GM13977 (cell line): ENCODE data around the gene PPP4C.

Source experiments
- DNase-seq: peaks from one replicate; pipeline ENCODE4 v3.0.0; 2012; ENCODE audit warnings: low spot score
- in situ Hi-C: fragments of 300-500 bp; cut with MboI; formaldehyde crosslinking; loops from one replicate; pipeline ENCODE4 v1.12.0; 2022; ENCODE audit warnings: low sequenced_read_pairs, low pct_unique_long_range_greater_than_20kb, mixed read lengths, inconsistent platforms; ENCODE audit not compliant: unreplicated experiment
- TF ChIP-seq, protein P1 (sequence below): IDR thresholded peaks from 2 replicates; pipeline ENCODE4 v1.5.1; 2012; ENCODE audit warnings: mild to moderate bottlenecking, control low read depth; ENCODE audit not compliant: insufficient read depth; ENCODE audit errors: extremely low read depth, missing control alignments

Gene PPP4C

DNA sequence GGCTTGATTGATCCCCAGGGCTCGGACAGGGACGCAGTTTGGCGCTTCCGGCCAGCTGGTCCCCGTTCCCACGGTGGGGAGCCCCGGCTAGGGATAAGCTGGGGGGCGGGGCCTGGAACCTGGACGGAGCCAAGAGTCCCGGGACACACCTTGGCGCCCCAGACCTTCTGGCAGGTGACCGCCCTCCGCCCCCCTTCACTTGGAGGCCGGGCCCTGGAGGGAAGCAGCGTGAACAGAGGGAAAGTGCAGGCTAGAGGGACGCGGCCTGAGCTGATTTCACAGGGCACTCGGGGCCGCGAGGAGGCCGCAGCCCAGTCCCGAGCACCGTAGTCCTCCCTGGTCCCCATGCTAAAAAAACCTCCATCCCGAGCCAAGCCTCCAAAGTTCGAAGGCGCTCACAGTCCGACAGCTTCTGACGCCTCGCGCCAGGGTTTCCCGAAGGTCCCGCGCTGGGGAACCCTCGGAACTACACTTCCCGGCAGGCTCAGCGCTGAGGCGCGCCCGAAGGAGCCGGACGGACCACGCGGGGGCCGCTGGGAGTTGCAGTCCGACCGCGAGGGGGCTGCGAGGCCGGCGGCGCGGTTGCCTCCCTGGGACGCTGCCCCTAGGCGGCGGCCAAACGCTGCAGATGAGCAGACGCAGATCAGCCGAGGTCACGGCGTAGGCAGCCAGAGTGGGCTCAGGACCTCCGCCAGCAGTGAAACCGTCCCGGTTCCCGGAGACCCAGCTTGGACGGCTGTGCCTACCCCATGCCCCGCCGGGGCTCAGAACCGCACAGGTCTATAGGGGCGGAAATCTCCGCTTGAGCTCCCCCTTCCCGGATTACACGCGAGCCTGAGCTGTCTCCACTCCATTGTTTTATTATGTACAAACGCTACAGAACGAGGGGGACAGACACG is 15.9 kb downstream of the PPP4C start, which contains the start of gene TBX6:
TBX6 (minus strand) TSS at position 451 of the 899 bp plus-strand sequence. CDS start 731 bp downstream, outside the sequence.
- TF ChIP-seq, protein P1, sequence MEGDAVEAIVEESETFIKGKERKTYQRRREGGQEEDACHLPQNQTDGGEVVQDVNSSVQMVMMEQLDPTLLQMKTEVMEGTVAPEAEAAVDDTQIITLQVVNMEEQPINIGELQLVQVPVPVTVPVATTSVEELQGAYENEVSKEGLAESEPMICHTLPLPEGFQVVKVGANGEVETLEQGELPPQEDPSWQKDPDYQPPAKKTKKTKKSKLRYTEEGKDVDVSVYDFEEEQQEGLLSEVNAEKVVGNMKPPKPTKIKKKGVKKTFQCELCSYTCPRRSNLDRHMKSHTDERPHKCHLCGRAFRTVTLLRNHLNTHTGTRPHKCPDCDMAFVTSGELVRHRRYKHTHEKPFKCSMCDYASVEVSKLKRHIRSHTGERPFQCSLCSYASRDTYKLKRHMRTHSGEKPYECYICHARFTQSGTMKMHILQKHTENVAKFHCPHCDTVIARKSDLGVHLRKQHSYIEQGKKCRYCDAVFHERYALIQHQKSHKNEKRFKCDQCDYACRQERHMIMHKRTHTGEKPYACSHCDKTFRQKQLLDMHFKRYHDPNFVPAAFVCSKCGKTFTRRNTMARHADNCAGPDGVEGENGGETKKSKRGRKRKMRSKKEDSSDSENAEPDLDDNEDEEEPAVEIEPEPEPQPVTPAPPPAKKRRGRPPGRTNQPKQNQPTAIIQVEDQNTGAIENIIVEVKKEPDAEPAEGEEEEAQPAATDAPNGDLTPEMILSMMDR: peak; percentile 92
- in situ Hi-C loops: no loop called here
- peak; percentile 97 for DNase-seq

DNA sequence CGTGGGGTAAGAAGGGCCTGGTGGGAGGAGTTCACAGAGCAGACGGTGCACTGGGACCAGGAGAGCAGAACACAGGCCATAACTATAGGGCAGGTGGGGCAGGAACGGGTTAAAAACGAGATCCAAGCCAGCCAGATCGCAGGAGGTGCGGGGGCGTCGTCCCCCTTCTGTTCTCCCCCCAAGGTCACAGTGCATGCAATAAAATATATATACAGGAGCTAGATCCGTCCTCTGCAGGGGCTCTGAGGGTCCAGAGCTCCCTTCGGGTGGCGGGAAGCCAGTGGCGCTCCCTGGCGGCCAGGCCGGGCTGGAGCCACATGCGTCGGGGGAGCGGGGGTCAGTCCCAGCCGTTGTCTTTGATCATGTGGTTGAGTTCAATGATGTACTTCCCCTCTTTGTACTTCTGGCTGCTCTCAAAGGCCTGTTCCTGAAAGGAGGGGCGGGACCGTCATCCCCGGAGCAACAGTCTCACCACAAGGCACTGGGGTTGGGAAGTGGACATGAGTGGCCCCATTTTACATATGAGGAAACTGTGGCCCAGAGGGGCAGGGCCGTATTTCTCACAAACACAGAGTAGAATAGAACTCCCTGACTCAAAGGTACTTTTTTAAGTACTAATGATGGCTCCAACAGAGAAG is 16.7 kb downstream of the PPP4C start:
- TF ChIP-seq, protein P1: peak; percentile 92
- in situ Hi-C loops: no loop called here
- peak; percentile 96 for DNase-seq

DNA sequence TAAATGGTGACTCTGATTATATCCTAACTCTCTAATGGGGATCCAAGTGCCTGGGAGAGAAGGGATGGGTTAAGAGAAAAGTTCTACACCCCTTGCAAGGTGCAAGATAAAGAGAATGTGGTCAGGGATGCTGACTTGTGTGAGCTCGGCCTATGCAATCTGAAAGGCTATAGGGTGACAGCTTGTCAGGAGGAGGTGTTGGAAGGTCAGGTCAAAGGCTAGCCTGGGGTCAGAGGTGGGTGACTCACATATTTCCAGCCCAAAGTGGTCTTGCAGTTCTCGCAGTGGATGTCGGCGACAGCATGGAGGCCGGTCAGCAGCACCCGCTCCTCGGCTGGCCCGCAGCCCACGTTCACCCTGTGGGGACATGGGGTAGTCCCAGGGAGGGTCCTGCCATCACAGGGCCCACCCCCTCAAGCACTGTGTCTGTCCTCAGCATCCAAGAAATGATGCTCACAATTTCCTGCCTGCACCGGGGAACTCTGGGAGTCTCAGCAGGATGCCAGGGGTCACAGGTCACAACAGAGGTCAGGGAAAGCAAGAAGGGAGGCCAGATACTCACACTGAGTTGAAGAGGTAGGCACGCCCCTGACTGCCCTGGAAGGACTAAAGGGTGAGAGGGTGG is 18.9 kb downstream of the PPP4C start:
- TF ChIP-seq, protein P1: no peak
- no peak for DNase-seq
- in situ Hi-C loops: no loop called here

DNA sequence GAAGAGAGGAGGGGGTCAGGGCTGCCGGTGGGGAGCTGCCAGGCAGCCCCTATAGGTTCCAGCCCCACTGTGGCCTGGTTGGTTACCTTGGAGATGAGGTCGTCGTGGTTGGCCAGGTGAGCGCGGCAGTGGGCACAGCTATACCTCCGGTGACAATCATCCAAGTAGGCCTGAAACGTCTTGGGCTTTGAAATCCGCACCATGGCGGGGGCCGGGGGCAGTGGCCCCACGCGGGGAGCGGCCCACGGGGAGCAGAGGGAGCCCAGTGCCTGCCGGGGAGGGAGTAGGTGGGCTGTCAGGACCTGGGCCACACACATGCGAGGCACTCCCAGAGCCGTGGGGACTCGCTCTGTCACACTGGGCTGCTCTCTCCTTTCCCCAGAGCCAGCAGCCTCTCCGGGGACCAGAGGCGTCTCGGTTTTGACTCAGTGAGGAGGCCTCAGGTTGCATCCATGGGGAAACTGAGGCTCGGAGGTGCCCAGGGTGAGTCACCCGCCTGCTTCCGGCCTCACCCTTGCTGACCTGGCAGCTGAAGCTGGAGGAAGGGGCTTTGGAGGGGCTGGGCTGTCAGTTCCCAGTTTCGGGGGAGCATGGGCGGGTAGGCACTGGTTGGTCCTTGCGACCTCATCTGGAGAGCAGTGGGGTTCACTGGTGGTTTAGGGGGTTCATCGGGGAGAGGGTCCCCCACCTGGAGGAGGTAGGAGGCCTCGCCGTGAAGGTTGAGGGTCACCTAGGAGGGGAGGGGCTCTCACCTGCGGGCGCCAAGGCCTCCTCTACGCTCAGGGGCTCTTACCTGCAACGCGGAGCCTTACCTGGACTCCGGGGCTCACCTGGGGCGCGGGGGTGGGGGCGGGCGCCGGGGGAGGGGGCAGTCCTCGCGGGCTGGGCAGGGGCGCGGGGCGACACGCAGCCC is 19.6 kb downstream of the PPP4C start:
- in situ Hi-C loops: no loop called here
- peak; percentile 60 for DNase-seq
- TF ChIP-seq, protein P1: no peak

DNA sequence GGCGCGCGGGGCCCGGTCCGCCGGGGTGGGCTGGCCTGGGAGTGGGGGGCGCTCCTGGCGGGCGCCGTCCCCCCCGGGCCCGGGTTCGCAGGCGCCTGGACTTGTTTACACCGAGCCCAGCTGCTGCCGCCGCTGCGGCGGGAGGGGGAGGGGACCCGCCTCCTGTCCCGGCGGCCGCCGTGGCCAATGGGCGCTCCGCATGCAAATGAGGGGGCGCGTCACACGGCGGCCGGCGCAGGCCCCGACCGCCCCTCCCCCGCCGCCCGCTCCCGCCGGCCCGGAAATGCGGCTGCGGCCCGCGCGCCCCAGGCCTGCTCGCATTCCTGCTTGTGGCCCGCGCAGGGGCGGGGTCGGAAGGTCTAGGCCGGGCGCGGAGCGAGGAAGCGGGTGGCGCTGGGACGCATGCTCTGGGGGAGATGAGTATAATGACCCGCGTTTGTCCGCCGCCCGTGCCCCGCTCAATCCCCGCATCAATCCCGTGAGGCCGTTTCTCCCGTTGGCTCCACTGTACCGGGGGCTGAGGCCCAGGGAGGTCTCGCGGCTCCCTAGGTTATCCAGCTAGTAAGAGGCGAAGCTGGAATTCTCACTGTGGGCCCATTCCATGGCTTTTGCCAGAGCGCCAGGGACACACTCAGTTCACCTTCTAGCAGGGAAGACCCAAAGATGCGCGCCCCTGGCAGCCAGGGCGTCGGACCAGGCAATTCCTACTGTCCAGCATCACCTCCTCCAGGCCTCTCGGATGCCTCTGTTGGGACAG is 20.5 kb downstream of the PPP4C start, which contains the start of gene YPEL3:
YPEL3 (minus strand) TSS at position 109 of the 757 bp plus-strand sequence. CDS start 731 bp downstream, outside the sequence.
- in situ Hi-C loops: no loop called here
- DNase-seq: peak; percentile 99
- TF ChIP-seq, protein P1: no peak
